OCI-LY7 (cell line): ENCODE measurements around the gene ABCC3.

Experiments used
- EZH2phosphoT487 ChIP-seq: fragments of 200-600 bp; sonication (generic); IDR thresholded peaks from 2 replicates; pipeline ENCODE4 v1.6.1; 2018; ENCODE audit warnings: low read depth, borderline replicate concordance, mild to moderate bottlenecking, mixed run types, antibody characterized with exemption, low read length, moderate library complexity, mixed read lengths
- TF ChIP-seq, protein P1 (sequence below): fragments of 200-600 bp; sonication (generic); conservative IDR thresholded peaks from 2 replicates; pipeline ENCODE4 v1.5.1; 2014; ENCODE audit warnings: mild to moderate bottlenecking, antibody characterized with exemption, low read length, moderate library complexity, mixed read lengths

- TF ChIP-seq, protein P1, sequence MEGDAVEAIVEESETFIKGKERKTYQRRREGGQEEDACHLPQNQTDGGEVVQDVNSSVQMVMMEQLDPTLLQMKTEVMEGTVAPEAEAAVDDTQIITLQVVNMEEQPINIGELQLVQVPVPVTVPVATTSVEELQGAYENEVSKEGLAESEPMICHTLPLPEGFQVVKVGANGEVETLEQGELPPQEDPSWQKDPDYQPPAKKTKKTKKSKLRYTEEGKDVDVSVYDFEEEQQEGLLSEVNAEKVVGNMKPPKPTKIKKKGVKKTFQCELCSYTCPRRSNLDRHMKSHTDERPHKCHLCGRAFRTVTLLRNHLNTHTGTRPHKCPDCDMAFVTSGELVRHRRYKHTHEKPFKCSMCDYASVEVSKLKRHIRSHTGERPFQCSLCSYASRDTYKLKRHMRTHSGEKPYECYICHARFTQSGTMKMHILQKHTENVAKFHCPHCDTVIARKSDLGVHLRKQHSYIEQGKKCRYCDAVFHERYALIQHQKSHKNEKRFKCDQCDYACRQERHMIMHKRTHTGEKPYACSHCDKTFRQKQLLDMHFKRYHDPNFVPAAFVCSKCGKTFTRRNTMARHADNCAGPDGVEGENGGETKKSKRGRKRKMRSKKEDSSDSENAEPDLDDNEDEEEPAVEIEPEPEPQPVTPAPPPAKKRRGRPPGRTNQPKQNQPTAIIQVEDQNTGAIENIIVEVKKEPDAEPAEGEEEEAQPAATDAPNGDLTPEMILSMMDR: no peak
- TF ChIP-seq EZH2phosphoT487: no peak
Observed at GRCh38 chr17:50668025-50668837, 33.5 kb downstream of the ABCC3 start.
